ENCODE results near the gene PHF2.

- TF ChIP-seq KDM5B (IDR thresholded peaks at IDR 0.05; ENCODE audit: insufficient replicate concordance, low read depth, low read length) (no peak), DPF2 (IDR thresholded peaks at IDR 0.05) (no peak), HINFP (tag; conservative IDR thresholded peaks at IDR 0.05; ENCODE audit: low read depth) (no peak), GATAD2A (IDR thresholded peaks at IDR 0.05) (no peak), POLR2AphosphoS5 (IDR thresholded peaks at IDR 0.05; ENCODE audit: control insufficient read depth, insufficient read depth, low read depth, low read length) (no peak)
These were observed 87.6 kb downstream of the PHF2 start for GRCh38 chr9:93663877-93664548.
